Adrenal gland (tissue), 12 donors: ENCODE results near the gene ZMYM5. TPM values are rescaled to one million over a fixed set of nuclear protein-coding genes. Genes with fewer than 3 reads are reported as not detected.
"Not testable (repeated sequence)": the region's sequence is repeated elsewhere in the genome, so short reads cannot be mapped to it uniquely, and the experiment has no call there.

Source experiments
- DNase-seq, 7 donors: peaks; one replicate each; pipeline ENCODE4 v3.0.0-alpha.2; 2019 to 2020
- H3K27ac ChIP-seq, 5 donors: fragments of 200-600 bp; sonication (generic) in 4 of 5; 1 replicate in 3 of 5; 2 replicates in 2 of 5; pipeline versions ENCODE4 v1.5.1 to v1.8.0; 2016 to 2020; ENCODE audit warnings: mild to moderate bottlenecking in 1 of 5
- H3K27me3 ChIP-seq: fragments of 200-600 bp; 2 replicates; pipeline ENCODE4 v1.8.0; 2021
- H3K36me3 ChIP-seq, 2 donors: fragments of 200-600 bp; replicated peaks in 1 of 2; 1 replicate in 1 of 2; 2 replicates in 1 of 2; pipeline versions ENCODE4 v1.5.1 to v1.8.0; 2018 to 2022
- H3K4me1 ChIP-seq, 2 donors: fragments of 200-600 bp; replicated peaks in 1 of 2; 1 replicate in 1 of 2; 2 replicates in 1 of 2; pipeline versions ENCODE4 v1.5.1 to v1.8.0; 2018 to 2021
- H3K4me3 ChIP-seq, 4 donors: fragments of 200-600 bp; sonication (generic) in 3 of 4; one replicate each; pipeline ENCODE4 v1.5.1; 2016 to 2018
- H3K9me3 ChIP-seq, 3 donors: fragments of 200-600 bp; sonication (generic) in 1 of 3; replicated peaks in 1 of 3; 1 replicate in 2 of 3; 2 replicates in 1 of 3; pipeline versions ENCODE4 v1.5.1 to v1.8.0; 2016 to 2021
- POLR2A ChIP-seq, 2 donors: fragments of 450-650 bp; IDR thresholded peaks; one replicate each; pipeline ENCODE4 v1.6.1; 2017; ENCODE audit warnings: antibody characterized with exemption in 2 of 2, mild to moderate bottlenecking in 2 of 2, moderate library complexity in 1 of 2
- WGBS, 4 donors: extraction: QIAGEN DNeasy Blood & Tissue Kit in 2 of 4; methylation state at CpG; one replicate each; pipeline versions ENCODE4 v1.1.5 to v1.1.7; 2013 to 2017; 5-methylcytosine and 5-hydroxymethylcytosine counted together
- intact Hi-C, 2 donors: fragments of 100-400 bp; cut with DNase I; formaldehyde crosslinking; loops; one replicate each; pipeline versions ENCODE4 v1.14.1 to v1.15.0; 2022 to 2023
- polyA plus RNA-seq, 3 donors: library from polyadenylated mRNA; stranded (reverse); fragments of 200-250 nt in 2 of 3; fragments of 350-450 nt in 1 of 3; fragmentation: Illumina TruSeq in 1 of 3; extraction: RNeasy Lipid Tissue Mini Kit (QIAGEN cat#74804) in 1 of 3; gene quantifications; one replicate each; pipeline ENCODE4 v1.2.3, GENCODE V29; 2013 to 2014
- total RNA-seq, 9 donors: library from RNA; depleted of rRNA in 4 of 9; stranded (reverse); fragments of >200 nt in 4 of 9; fragments of 120-200 nt in 1 of 9; fragmentation: NEBNext Ultra II Directional in 1 of 9; extraction: Animal tissue kit (Norgen Biotek cat#: 25700) in 1 of 9; gene quantifications; one replicate each; pipeline versions ENCODE4 v1.1.0 to v1.2.4, GENCODE V29; 2013 to 2023
- TF ChIP-seq, protein P1 (sequence below), 6 experiments: fragments of 450-650 bp in 4 of 6; fragments of 200-600 bp in 2 of 6; sonication (generic) in 1 of 6; IDR thresholded peaks; 1 replicate in 5 of 6; 2 replicates in 1 of 6; pipeline versions ENCODE4 v1.5.1 to v1.8.0; 2016 to 2021; ENCODE audit warnings: antibody characterized with exemption in 6 of 6, mild to moderate bottlenecking in 2 of 6, moderate library complexity in 1 of 6
- donor health status: healthy with polysubstance abuse.
- donor health status: Bipolar disorder and iron deficiency.
- donor health status: DM: yes; HTN: yes; CAD: no.
- donor health status: DM: no; HTN: no; CAD: no.
- donor health status: DM: no; HTN: no; CAD: no.
- donor health status: DM: yes; HTN: yes; CAD: no.

The ZMYM5 gene
- total and polyA plus RNA-seq, 12 donors = 6.9 to 24.7 (median 13.4) TPM

DNA sequence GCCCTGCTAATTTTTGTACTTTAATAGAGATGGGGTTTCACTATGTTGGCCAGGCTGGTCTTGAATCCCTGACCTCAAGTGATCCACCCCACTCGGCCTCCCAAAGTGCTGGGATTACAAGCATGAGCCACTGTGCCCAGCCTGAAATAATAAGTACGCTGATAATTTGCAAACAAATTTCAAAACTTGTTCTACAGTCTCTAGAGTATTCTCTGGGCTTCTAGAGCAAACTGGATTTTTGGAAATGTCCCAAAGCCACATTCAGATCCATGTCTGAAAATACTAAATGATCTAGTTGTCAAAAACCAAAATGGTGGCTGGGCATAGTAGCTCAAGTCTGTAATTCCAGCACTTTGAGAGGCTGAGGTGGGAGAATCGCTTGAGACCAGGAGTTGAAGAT, 40.8 kb downstream of the ZMYM5 start:
- TF ChIP-seq POLR2A (IDR thresholded peaks at IDR 0.05) = no peak
- TF ChIP-seq, protein P1, sequence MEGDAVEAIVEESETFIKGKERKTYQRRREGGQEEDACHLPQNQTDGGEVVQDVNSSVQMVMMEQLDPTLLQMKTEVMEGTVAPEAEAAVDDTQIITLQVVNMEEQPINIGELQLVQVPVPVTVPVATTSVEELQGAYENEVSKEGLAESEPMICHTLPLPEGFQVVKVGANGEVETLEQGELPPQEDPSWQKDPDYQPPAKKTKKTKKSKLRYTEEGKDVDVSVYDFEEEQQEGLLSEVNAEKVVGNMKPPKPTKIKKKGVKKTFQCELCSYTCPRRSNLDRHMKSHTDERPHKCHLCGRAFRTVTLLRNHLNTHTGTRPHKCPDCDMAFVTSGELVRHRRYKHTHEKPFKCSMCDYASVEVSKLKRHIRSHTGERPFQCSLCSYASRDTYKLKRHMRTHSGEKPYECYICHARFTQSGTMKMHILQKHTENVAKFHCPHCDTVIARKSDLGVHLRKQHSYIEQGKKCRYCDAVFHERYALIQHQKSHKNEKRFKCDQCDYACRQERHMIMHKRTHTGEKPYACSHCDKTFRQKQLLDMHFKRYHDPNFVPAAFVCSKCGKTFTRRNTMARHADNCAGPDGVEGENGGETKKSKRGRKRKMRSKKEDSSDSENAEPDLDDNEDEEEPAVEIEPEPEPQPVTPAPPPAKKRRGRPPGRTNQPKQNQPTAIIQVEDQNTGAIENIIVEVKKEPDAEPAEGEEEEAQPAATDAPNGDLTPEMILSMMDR (IDR thresholded peaks at IDR 0.05) = no peak
- Histone ChIP-seq H3K27me3 (no peaks in the 10 kb centered on the region), H3K4me1 (no peaks in the 10 kb centered on the region), H3K4me3 (no peak overlapping the region), H3K27ac (no peak overlapping the region), H3K9me3 (no peaks in the 10 kb centered on the region), H3K36me3 (peaks cover 0 to 23% of the 10 kb centered on the region in 2 donors)
- 91 to 99% (median 95%) methylated on average over 3 of the region's 3 CpGs for WGBS, 4 donors
- DNase-seq = peak in 1 of 7 donors; percentile 38
- intact Hi-C loops = no loop called here

DNA sequence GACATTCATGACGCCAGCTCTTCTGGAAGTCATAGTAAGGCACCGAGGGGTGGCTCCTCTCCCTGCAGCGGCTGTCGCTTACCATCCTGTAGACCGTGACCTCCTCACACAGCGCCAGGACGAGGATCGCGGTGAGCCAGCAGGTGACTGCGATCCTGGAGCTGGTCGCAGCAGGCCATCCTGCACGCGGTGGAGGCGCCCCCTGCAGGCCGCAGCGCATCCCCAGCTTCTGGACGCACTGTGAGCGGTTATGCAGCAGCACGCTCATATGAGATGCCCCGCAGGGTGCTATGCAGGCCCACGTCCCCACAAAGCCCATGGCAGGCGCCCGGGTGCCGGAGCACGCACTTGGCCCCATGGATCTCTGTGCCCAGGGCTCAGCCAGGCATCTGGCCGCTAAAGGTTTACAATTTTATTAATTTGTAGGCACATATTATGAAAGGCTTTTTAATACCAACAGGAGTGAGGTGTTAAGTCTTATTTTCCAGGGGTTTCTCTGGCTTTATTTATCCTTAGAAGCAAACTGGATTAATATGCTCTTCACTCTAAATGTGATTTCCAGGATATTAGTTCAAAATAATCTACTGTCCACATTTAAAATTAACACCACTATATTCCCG, 45.1 kb downstream of the ZMYM5 start:
- H3K27me3 ChIP-seq = no peaks in the 10 kb centered on the region
- peak in 5 of 7 donors; percentile 16 to 58 (median 27) for DNase-seq
- no peaks in the 10 kb centered on the region for H3K9me3 ChIP-seq
- peaks cover 0 to 13% of the 10 kb centered on the region in 2 donors for H3K36me3 ChIP-seq
- WGBS, 4 donors = 70 to 92% (median 78%) methylated on average over 3 to 27 of the region's 27 CpGs
- no peak overlapping the region for H3K4me3 ChIP-seq
- H3K27ac ChIP-seq = no peak overlapping the region
- H3K4me1 ChIP-seq = no peaks in the 10 kb centered on the region
- TF ChIP-seq, protein P1 (IDR thresholded peaks at IDR 0.05) = peak in 4 of 6 experiments; percentile 13 to 42 (median 26)
- TF ChIP-seq POLR2A (IDR thresholded peaks at IDR 0.05) = no peak
- intact Hi-C loops = no loop called here

DNA sequence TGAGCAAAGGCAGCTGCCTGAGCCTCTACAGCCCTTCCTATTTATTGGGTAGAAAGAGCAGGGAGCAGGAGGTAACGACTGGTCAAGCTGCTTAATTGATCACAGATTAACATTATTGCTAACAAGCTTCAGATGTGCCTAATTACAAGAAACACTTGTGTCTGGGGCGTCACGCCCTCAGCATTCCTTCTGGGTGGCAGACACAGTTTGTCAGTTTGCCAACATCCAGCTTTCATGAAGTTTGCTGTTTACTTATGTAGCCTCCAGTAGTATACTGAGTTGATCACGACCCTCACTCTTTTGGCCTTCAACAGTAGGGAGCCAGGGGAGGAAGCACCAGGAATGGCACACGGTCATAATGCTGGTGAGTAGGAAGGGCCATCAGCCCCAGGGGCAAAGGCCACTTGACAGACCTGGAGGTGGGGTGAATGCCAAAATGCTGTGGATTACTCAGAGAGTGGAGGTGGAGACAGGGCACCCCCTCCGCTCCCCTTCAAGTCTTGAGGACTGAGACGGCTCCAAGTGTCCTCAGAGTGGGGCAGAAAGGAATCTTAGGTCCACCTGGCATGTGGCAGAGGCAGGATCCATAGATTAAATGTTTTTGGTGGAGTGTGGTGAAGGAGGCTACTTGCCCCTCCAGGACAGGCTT, 45.8 kb downstream of the ZMYM5 start:
- no peaks in the 10 kb centered on the region for H3K4me1 ChIP-seq
- no peak overlapping the region for H3K4me3 ChIP-seq
- TF ChIP-seq, protein P1 (IDR thresholded peaks at IDR 0.05) = no peak
- no peak for TF ChIP-seq POLR2A (IDR thresholded peaks at IDR 0.05)
- no peak overlapping the region for H3K27ac ChIP-seq
- DNase-seq = peak in 1 of 7 donors; percentile 43
- intact Hi-C loops = no loop called here
- H3K9me3 ChIP-seq = no peaks in the 10 kb centered on the region
- no peaks in the 10 kb centered on the region for H3K27me3 ChIP-seq
- H3K36me3 ChIP-seq = peaks cover 0 to 13% of the 10 kb centered on the region in 2 donors
- 87 to 93% (median 93%) methylated on average over 6 to 7 of the region's 7 CpGs for WGBS, 4 donors

DNA sequence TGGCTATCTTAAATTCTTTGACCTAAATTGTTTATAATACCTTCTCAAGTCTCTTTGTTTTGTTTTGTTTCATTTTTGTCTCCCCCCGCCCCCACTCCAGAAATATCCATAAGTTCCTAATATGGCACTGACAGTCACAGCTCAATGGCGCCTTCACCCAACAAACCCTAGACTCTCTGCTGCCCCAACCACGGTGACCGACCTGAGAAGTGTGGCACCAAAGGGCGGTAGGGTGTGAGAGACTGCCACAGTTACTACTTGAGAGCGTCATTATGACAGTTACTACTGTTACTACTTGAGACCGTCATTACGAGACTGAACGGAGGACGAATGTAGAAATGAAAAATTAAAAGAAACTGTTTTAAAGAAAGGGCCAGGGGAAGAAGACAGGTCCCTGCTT, 46.3 kb downstream of the ZMYM5 start:
- WGBS, 4 donors = 95 to 97% (median 97%) methylated on average over 10 of the region's 10 CpGs
- H3K36me3 ChIP-seq = peaks cover 0 to 13% of the 10 kb centered on the region in 2 donors
- no peaks in the 10 kb centered on the region for H3K9me3 ChIP-seq
- H3K4me3 ChIP-seq = no peak overlapping the region
- TF ChIP-seq POLR2A (IDR thresholded peaks at IDR 0.05) = no peak
- TF ChIP-seq, protein P1 (IDR thresholded peaks at IDR 0.05) = no peak
- H3K4me1 ChIP-seq = no peaks in the 10 kb centered on the region
- H3K27me3 ChIP-seq = no peaks in the 10 kb centered on the region
- DNase-seq = peak in 1 of 7 donors; percentile 25
- H3K27ac ChIP-seq = no peak overlapping the region
- intact Hi-C loops = no loop called here

DNA sequence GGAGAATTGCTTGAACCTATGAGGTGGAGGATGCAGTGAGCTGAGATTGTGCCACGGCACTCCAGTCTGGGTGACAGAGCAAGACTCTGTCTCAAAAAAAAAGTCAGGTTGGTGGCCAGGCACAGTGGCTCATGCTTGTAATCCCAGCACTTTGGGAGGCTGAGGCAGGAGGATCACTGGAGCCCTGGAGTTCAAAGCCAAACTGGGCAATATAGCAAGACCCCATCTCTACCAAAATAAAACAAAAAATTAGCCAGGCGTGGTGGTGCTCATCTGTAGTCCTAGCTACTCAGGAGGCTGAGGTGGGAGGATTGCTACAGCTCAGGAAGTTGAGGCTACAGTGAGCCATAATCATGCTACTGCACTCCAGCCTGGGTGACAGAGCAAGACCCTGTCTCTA, 47.6 kb downstream of the ZMYM5 start:
- intact Hi-C loops, H3K4me1 ChIP-seq, H3K27me3 ChIP-seq, H3K4me3 ChIP-seq, H3K27ac ChIP-seq, H3K9me3 ChIP-seq: not testable (repeated sequence)
- peak in 1 of 7 donors; percentile 18 for DNase-seq
- peaks cover 0 to 13% of the 10 kb centered on the region in 2 donors for H3K36me3 ChIP-seq
- 94 to 100% (median 98%) methylated on average over 2 of the region's 2 CpGs for WGBS, 4 donors
